HCT116 (cell line): ENCODE data around the gene ERVH48-1. TPM values are rescaled to one million over a fixed set of nuclear protein-coding genes. Genes with fewer than 3 reads are reported as not detected.
"Not testable (repeated sequence)": the region's sequence is repeated elsewhere in the genome, so short reads cannot be mapped to it uniquely, and the experiment has no call there.

Experiments
- ATAC-seq: fragments of 200-7000 bp; cut with Tn5 transposase; 2 replicates; pipeline ENCODE4 v1.9.1; 2020; ENCODE audit warnings: mild to moderate bottlenecking, moderate library complexity
- BruUV-seq: library from RNA; stranded (reverse); fragments of 400-500 nt; replicated peaks from 2 replicates; lab custom pipeline; 2021; lab: Mats Ljungman, UMichigan
- CTCF ChIA-PET: fragments of 300-600 bp; sonication (Branson Sonifier 250); formaldehyde crosslinking; loops from one replicate; lab custom pipeline; 2021; ENCODE audit warnings: antibody characterized with exemption; lab: Charles Lee
- POLR2A ChIA-PET: fragments of 300-600, 350-600 bp; sonication (Branson Sonifier 250); formaldehyde crosslinking; loops from one replicate; lab custom pipeline; 2021; ENCODE audit warnings: antibody characterized with exemption; lab: Charles Lee
- RAD21 ChIA-PET, 2 experiments: fragments of 300-600 bp; sonication (Branson Sonifier 250); formaldehyde crosslinking; loops; one replicate each; lab custom pipeline; 2023; ENCODE audit warnings: low total read pairs in 2 of 2; ENCODE audit not compliant: uncharacterized antibody in 2 of 2, unreplicated experiment in 2 of 2, low non-redundant PET in 1 of 2; lab: Charles Lee
- DNase-seq: peaks from one replicate; pipeline ENCODE4 v3.0.0-alpha.2; 2010; ENCODE audit warnings: low read depth, low spot score
- H2AFZ ChIP-seq: fragments of 200-600 bp; shearing (Covaris generic), sonication (generic); 2 replicates; pipeline ENCODE4 v1.6.1; 2017; ENCODE audit warnings: low read depth, mixed run types, mixed read lengths, antibody characterized with exemption, low read length; ENCODE audit not compliant: poor library complexity, severe bottlenecking
- H3K27ac ChIP-seq: 2 replicates; pipeline ENCODE4 v1.5.1; 2012; ENCODE audit warnings: low read depth, low read length
- H3K27me3 ChIP-seq: fragments of 200-600 bp; sonication (generic); 2 replicates; pipeline ENCODE4 v1.6.1; 2016; ENCODE audit warnings: mixed run types, low read length, mixed read lengths; ENCODE audit not compliant: insufficient read depth
- H3K36me3 ChIP-seq, 2 experiments: fragments of 200-500 bp in 1 of 2; fragments of 200-600 bp in 1 of 2; sonication (Bioruptor generic) in 1 of 2; sonication (generic) in 1 of 2; 2 replicates each; pipeline versions ENCODE4 v1.5.1 to v1.6.1; 2014 to 2016; ENCODE audit warnings: low read length in 2 of 2, inconsistent platforms in 1 of 2, mixed read lengths in 1 of 2, mixed run types in 1 of 2; ENCODE audit not compliant: insufficient read depth in 2 of 2, control insufficient read depth in 1 of 2
- H3K4me1 ChIP-seq, 2 experiments: fragments of 200-600 bp in 1 of 2; sonication (generic) in 1 of 2; 2 replicates each; pipeline versions ENCODE4 v1.5.1 to v1.6.1; 2012 to 2017; ENCODE audit warnings: low read length in 2 of 2, inconsistent platforms in 1 of 2, mild to moderate bottlenecking in 1 of 2, mixed read lengths in 1 of 2, mixed run types in 1 of 2, moderate library complexity in 1 of 2; ENCODE audit not compliant: insufficient read depth in 2 of 2, control insufficient read depth in 1 of 2
- H3K4me2 ChIP-seq: fragments of 200-600 bp; sonication (generic); 2 replicates; pipeline ENCODE4 v1.6.1; 2017; ENCODE audit warnings: mixed run types, low read length, mixed read lengths
- H3K4me3 ChIP-seq, 2 experiments: fragments of 200-600 bp in 1 of 2; sonication (generic) in 1 of 2; replicated peaks in 1 of 2; 2 replicates each; pipeline ENCODE4 v1.5.1; 2011 to 2016; ENCODE audit warnings: low read length in 2 of 2, control low read depth in 1 of 2, low read depth in 1 of 2, mild to moderate bottlenecking in 1 of 2, mixed read lengths in 1 of 2, mixed run types in 1 of 2
- H3K79me2 ChIP-seq: fragments of 200-600 bp; sonication (generic); 2 replicates; pipeline ENCODE4 v1.6.1; 2017; ENCODE audit warnings: mild to moderate bottlenecking, mixed run types, low read length, moderate library complexity, mixed read lengths; ENCODE audit not compliant: insufficient read depth
- H3K9ac ChIP-seq: fragments of 200-600 bp; sonication (generic); 2 replicates; pipeline ENCODE4 v1.6.1; 2016; ENCODE audit warnings: low read length, mixed read lengths
- H3K9me2 ChIP-seq: fragments of 200-600 bp; sonication (generic), shearing (Covaris generic); 2 replicates; pipeline ENCODE4 v1.6.1; 2017; ENCODE audit warnings: mixed run types, mild to moderate bottlenecking, moderate library complexity; ENCODE audit not compliant: insufficient read depth
- H3K9me3 ChIP-seq, 2 experiments: fragments of 200-500 bp in 1 of 2; fragments of 200-600 bp in 1 of 2; sonication (Bioruptor generic) in 1 of 2; sonication (generic) in 1 of 2; 2 replicates each; pipeline ENCODE4 v1.6.1; 2014 to 2017; ENCODE audit warnings: low read length in 2 of 2, mixed read lengths in 2 of 2, inconsistent platforms in 1 of 2, low read depth in 1 of 2, mild to moderate bottlenecking in 1 of 2, mixed run types in 1 of 2, moderate library complexity in 1 of 2; ENCODE audit not compliant: control insufficient read depth in 1 of 2, insufficient read depth in 1 of 2
- H4K20me1 ChIP-seq: fragments of 200-600 bp; sonication (generic), shearing (Covaris generic); 2 replicates; pipeline ENCODE4 v1.6.1; 2017; ENCODE audit warnings: mixed run types, mild to moderate bottlenecking, moderate library complexity; ENCODE audit not compliant: insufficient read depth
- CBX3 ChIP-seq: IDR thresholded peaks from 2 replicates; pipeline ENCODE4 v1.6.1; 2012; ENCODE audit warnings: low read depth
- CTCF ChIP-seq, 3 experiments: fragments of 200-600 bp in 1 of 3; sonication (generic) in 1 of 3; IDR thresholded peaks in 2 of 3; conservative IDR thresholded peaks in 1 of 3; 2 replicates each; pipeline ENCODE4 v1.5.1; 2012 to 2017; ENCODE audit warnings: low read depth in 2 of 3, low read length in 2 of 3, antibody characterized with exemption in 1 of 3, borderline replicate concordance in 1 of 3, control low read depth in 1 of 3, mild to moderate bottlenecking in 1 of 3, mixed read lengths in 1 of 3, mixed run types in 1 of 3, moderate library complexity in 1 of 3; ENCODE audit not compliant: insufficient read depth in 1 of 3
- EGR1 ChIP-seq: IDR thresholded peaks from 2 replicates; pipeline ENCODE4 v1.6.1; 2012; ENCODE audit warnings: low read depth
- EZH2 ChIP-seq: fragments of 200-600 bp; sonication (generic); IDR thresholded peaks from 2 replicates; pipeline ENCODE4 v1.6.1; 2017; ENCODE audit warnings: antibody characterized with exemption, mixed run types
- FOSL1 ChIP-seq: IDR thresholded peaks from 2 replicates; pipeline ENCODE4 v1.6.1; 2012; ENCODE audit warnings: low read depth
- intact Hi-C: fragments of 100-400 bp; cut with micrococcal nuclease; formaldehyde crosslinking; loops from 2 replicates; pipeline ENCODE4 v1.10.0; 2022
- total RNA-seq: library from RNA; stranded (reverse); gene quantifications from one replicate; pipeline ENCODE4 v1.2.1, GENCODE V29; 2021; ENCODE audit not compliant: unreplicated experiment

Gene ERVH48-1
- total RNA-seq, 1 experiment from 2014 or later, result not detected

- H3K79me2 ChIP-seq, DNase-seq, CTCF ChIA-PET, H3K4me3 ChIP-seq, H2AFZ ChIP-seq, ATAC-seq, H3K9me3 ChIP-seq, H3K27me3 ChIP-seq, H3K9me2 ChIP-seq, BruUV-seq, intact Hi-C loops, H4K20me1 ChIP-seq, H3K36me3 ChIP-seq, RAD21 ChIA-PET, H3K27ac ChIP-seq, H3K4me2 ChIP-seq, H3K9ac ChIP-seq: not testable (repeated sequence)
- POLR2A ChIA-PET, result interaction anchor here (1.5 kb wide), 1 partner anchor 28 kb away, joined by 3 read pairs; no protein-coding TSS in a partner anchor
- H3K4me1 ChIP-seq, result peaks cover 7 to 13% of the 10 kb centered on the region in 2 experiments; a peak in 3 of 4 replicates
These were observed 2.2 kb upstream of the ERVH48-1 start for GRCh38 chr21:42927474-42928200.

- intact Hi-C loops, result no loop called here
- H3K79me2 ChIP-seq, result no peaks in the 10 kb centered on the region
- H3K27me3 ChIP-seq, result no peaks in the 10 kb centered on the region
- no peak for DNase-seq
- no peaks in the 10 kb centered on the region for H3K36me3 ChIP-seq
- POLR2A ChIA-PET, result no interaction called here
- H3K9me2 ChIP-seq, result no peaks in the 10 kb centered on the region
- no peak overlapping the region for H3K4me3 ChIP-seq
- no peak overlapping the region for H2AFZ ChIP-seq
- H4K20me1 ChIP-seq, result no peaks in the 10 kb centered on the region
- peak overlapping the region; percentile 67 for H3K4me2 ChIP-seq
- TF ChIP-seq FOSL1, result no peak
- no peak for TF ChIP-seq CTCF (IDR thresholded peaks at IDR 0.05 in 2 of 3, conservative IDR thresholded peaks at IDR 0.05 in 1 of 3; ENCODE audit: borderline replicate concordance in 1 of 3, insufficient read depth in 1 of 3, low read depth in 2 of 3, low read length in 2 of 3)
- no peak for TF ChIP-seq EGR1
- no peak for TF ChIP-seq CBX3
- no peak for TF ChIP-seq EZH2
- RAD21 ChIA-PET, result no interaction called here
- H3K9me3 ChIP-seq, result no peaks in the 10 kb centered on the region
- peaks cover 7 to 13% of the 10 kb centered on the region in 2 experiments; a peak in 3 of 4 replicates for H3K4me1 ChIP-seq
- BruUV-seq, result TSS peak; percentile 83
- peak; percentile 23; the same call in 1 of the 2 replicates for ATAC-seq
- CTCF ChIA-PET, result no interaction called here
- peak overlapping the region; percentile 67 for H3K27ac ChIP-seq
- H3K9ac ChIP-seq, result peak overlapping the region; percentile 67
These were observed 1.0 kb downstream of the ERVH48-1 start for GRCh38 chr21:42924433-42924751.
